Breast epithelium (tissue), 4 donors: ENCODE data around the gene LIPJ. TPM values are rescaled to one million over a fixed set of nuclear protein-coding genes. Genes with fewer than 3 reads are reported as not detected.

Experiments
- DNase-seq, 2 donors: peaks; one replicate each; pipeline ENCODE4 v3.0.0-alpha.2; 2019; ENCODE audit warnings: low spot score in 2 of 2
- H3K27ac ChIP-seq, 2 donors: fragments of 200-600 bp; sonication (generic) in 1 of 2; one replicate each; pipeline ENCODE4 v1.5.1; 2016 to 2019; ENCODE audit warnings: mild to moderate bottlenecking in 1 of 2
- H3K27me3 ChIP-seq, 2 donors: fragments of 200-600 bp; sonication (generic) in 1 of 2; one replicate each; pipeline versions ENCODE4 v1.5.1 to v1.6.0; 2017 to 2019; ENCODE audit warnings: control low read depth in 1 of 2, mild to moderate bottlenecking in 1 of 2
- H3K36me3 ChIP-seq: fragments of 200-600 bp; one replicate; pipeline ENCODE4 v1.5.1; 2019
- H3K4me1 ChIP-seq, 2 donors: fragments of 200-600 bp; sonication (generic); one replicate each; pipeline ENCODE4 v1.5.1; 2016 to 2019; ENCODE audit warnings: control low read depth in 1 of 2
- H3K4me3 ChIP-seq, 3 donors: fragments of 200-600 bp; sonication (generic); 1 replicate in 2 of 3; 2 replicates in 1 of 3; pipeline ENCODE4 v1.5.1; 2016 to 2019; ENCODE audit warnings: mild to moderate bottlenecking in 3 of 3, moderate library complexity in 2 of 3
- H3K9me3 ChIP-seq, 2 donors: fragments of 200-600 bp; sonication (generic) in 1 of 2; one replicate each; pipeline ENCODE4 v1.5.1; 2016 to 2019; ENCODE audit warnings: control low read depth in 1 of 2
- CTCF ChIP-seq, 3 donors: fragments of 450-650 bp; IDR thresholded peaks; one replicate each; pipeline ENCODE4 v1.5.1; 2016 to 2017; ENCODE audit warnings: antibody characterized with exemption in 3 of 3, mild to moderate bottlenecking in 3 of 3, moderate library complexity in 3 of 3
- POLR2A ChIP-seq: fragments of 450-650 bp; IDR thresholded peaks from one replicate; pipeline ENCODE4 v1.6.1; 2016; ENCODE audit warnings: antibody characterized with exemption, mild to moderate bottlenecking, moderate library complexity
- POLR2AphosphoS5 ChIP-seq, 3 donors: sonication (generic); formaldehyde crosslinking; IDR thresholded peaks; one replicate each; pipeline ENCODE4 v1.6.1; 2017; ENCODE audit warnings: antibody characterized with exemption in 3 of 3
- intact Hi-C: fragments of 100-400 bp; cut with DNase I; formaldehyde crosslinking; loops from one replicate; pipeline ENCODE4 v1.15.1; 2023; ENCODE audit warnings: low total_unique reads
- total RNA-seq, 3 donors: library from RNA; depleted of rRNA; stranded (reverse); fragments of >200 nt; gene quantifications; one replicate each; pipeline ENCODE4 v1.1.0, GENCODE V29; 2016

Gene LIPJ
- total RNA-seq, 3 donors from 2014 or later, result 0.32 to 2.5 (median 0.33) TPM

- H3K9me3 ChIP-seq, result no peaks in the 10 kb centered on the region
- no peaks in the 10 kb centered on the region for H3K27me3 ChIP-seq
- H3K36me3 ChIP-seq, result no peaks in the 10 kb centered on the region
- no peak for DNase-seq
- no peak overlapping the region for H3K4me3 ChIP-seq
- TF ChIP-seq POLR2A (no peak), POLR2AphosphoS5 (IDR thresholded peaks at IDR 0.05) (no peak), CTCF (IDR thresholded peaks at IDR 0.05) (no peak)
- no peaks in the 10 kb centered on the region for H3K4me1 ChIP-seq
- no peak overlapping the region for H3K27ac ChIP-seq
- intact Hi-C loops, result no loop called here
These were observed 31.3 kb downstream of the LIPJ start for GRCh38 chr10:88617772-88618300.

- Histone ChIP-seq H3K9me3 (no peaks in the 10 kb centered on the region), H3K27me3 (no peaks in the 10 kb centered on the region), H3K4me3 (no peak overlapping the region), H3K27ac (no peak overlapping the region), H3K4me1 (no peaks in the 10 kb centered on the region), H3K36me3 (no peaks in the 10 kb centered on the region)
- no peak for DNase-seq
- intact Hi-C loops, result no loop called here
- no peak for TF ChIP-seq POLR2AphosphoS5 (IDR thresholded peaks at IDR 0.05)
- no peak for TF ChIP-seq POLR2A
- TF ChIP-seq CTCF (IDR thresholded peaks at IDR 0.05), result no peak
These were observed 31.9 kb downstream of the LIPJ start for GRCh38 chr10:88618496-88618895.

GRCh38 chr10:88620441-88620840, 33.9 kb downstream of the LIPJ start:
- no peaks in the 10 kb centered on the region for H3K36me3 ChIP-seq
- TF ChIP-seq POLR2AphosphoS5 (IDR thresholded peaks at IDR 0.05) (no peak), CTCF (IDR thresholded peaks at IDR 0.05) (no peak), POLR2A (no peak)
- H3K27me3 ChIP-seq, result no peaks in the 10 kb centered on the region
- H3K9me3 ChIP-seq, result no peaks in the 10 kb centered on the region
- intact Hi-C loops, result no loop called here
- H3K4me1 ChIP-seq, result no peaks in the 10 kb centered on the region
- no peak overlapping the region for H3K4me3 ChIP-seq
- DNase-seq, result no peak
- no peak overlapping the region for H3K27ac ChIP-seq

- intact Hi-C loops, result no loop called here
- Histone ChIP-seq H3K27ac (no peak overlapping the region), H3K27me3 (no peaks in the 10 kb centered on the region), H3K4me3 (no peak overlapping the region), H3K36me3 (no peaks in the 10 kb centered on the region), H3K4me1 (no peaks in the 10 kb centered on the region), H3K9me3 (no peaks in the 10 kb centered on the region)
- DNase-seq, result no peak
- TF ChIP-seq POLR2AphosphoS5 (IDR thresholded peaks at IDR 0.05) (no peak), CTCF (IDR thresholded peaks at IDR 0.05) (no peak), POLR2A (no peak)
These were observed 37.3 kb downstream of the LIPJ start for GRCh38 chr10:88623835-88624234.

GRCh38 chr10:88624840-88625239, 38.3 kb downstream of the LIPJ start:
- H3K36me3 ChIP-seq, result no peaks in the 10 kb centered on the region
- no peak for DNase-seq
- H3K27ac ChIP-seq, result no peak overlapping the region
- no peaks in the 10 kb centered on the region for H3K4me1 ChIP-seq
- intact Hi-C loops, result no loop called here
- H3K9me3 ChIP-seq, result no peaks in the 10 kb centered on the region
- no peak overlapping the region for H3K4me3 ChIP-seq
- no peaks in the 10 kb centered on the region for H3K27me3 ChIP-seq
- TF ChIP-seq POLR2AphosphoS5 (IDR thresholded peaks at IDR 0.05) (no peak), CTCF (IDR thresholded peaks at IDR 0.05) (no peak), POLR2A (no peak)
